Pancreas (tissue), 10 donors: ENCODE measurements around the gene JAKMIP1. TPM values are rescaled to one million over a fixed set of nuclear protein-coding genes. Genes with fewer than 3 reads are reported as not detected.
"Not testable (repeated sequence)": the region's sequence is repeated elsewhere in the genome, so short reads cannot be mapped to it uniquely, and the experiment has no call there.

Source experiments
- ATAC-seq, 4 donors: fragments of 200-7000 bp; cut with Tn5 transposase; one replicate each; pipeline versions ENCODE4 v1.8.0 to v1.9.1; 2020; ENCODE audit warnings: mild to moderate bottlenecking in 4 of 4, moderate library complexity in 4 of 4
- DNase-seq, 6 donors: peaks; one replicate each; pipeline ENCODE4 v3.0.0-alpha.2; 2020
- FAIRE-seq: peaks from 2 replicates; lab custom pipeline; 2012; peaks lifted over from hg19 to GRCh38; lab: Jason Lieb, UNC
- H3K27ac ChIP-seq, 4 donors: fragments of 200-600 bp; sonication (generic); 1 replicate in 3 of 4; 2 replicates in 1 of 4; pipeline versions ENCODE4 v1.5.0 to v1.8.0; 2020
- H3K27me3 ChIP-seq, 4 donors: fragments of 200-600 bp; one replicate each; pipeline ENCODE4 v1.8.0; 2021
- H3K36me3 ChIP-seq, 3 donors: fragments of 200-600 bp; sonication (generic) in 1 of 3; one replicate each; pipeline versions ENCODE4 v1.5.0 to v1.8.0; 2020 to 2021
- H3K4me1 ChIP-seq, 3 donors: fragments of 200-600 bp; one replicate each; pipeline ENCODE4 v1.8.0; 2021
- H3K4me3 ChIP-seq, 4 donors: fragments of 200-600 bp; sonication (generic) in 2 of 4; one replicate each; pipeline versions ENCODE4 v1.5.0 to v1.8.0; 2020 to 2021
- H3K9me3 ChIP-seq, 4 donors: fragments of 200-600 bp; one replicate each; pipeline ENCODE4 v1.8.0; 2021
- CTCF ChIP-seq, 4 donors: fragments of 200-600 bp; sonication (generic) in 3 of 4; IDR thresholded peaks; one replicate each; pipeline versions ENCODE4 v1.5.0 to v1.8.0; 2021; ENCODE audit warnings: antibody characterized with exemption in 4 of 4
- WGBS, 2 donors: extraction: QIAGEN DNeasy Blood & Tissue Kit; methylation state at CpG; one replicate each; pipeline ENCODE4 v1.1.7; 2013; 5-methylcytosine and 5-hydroxymethylcytosine counted together
- intact Hi-C, 3 donors: fragments of 100-400 bp; cut with DNase I; formaldehyde crosslinking; loops; one replicate each; pipeline versions ENCODE4 v1.11.1 to v1.14.2; 2022
- polyA plus RNA-seq, 2 donors: library from polyadenylated mRNA; stranded (reverse); fragments of 200-250 nt; gene quantifications; one replicate each; pipeline ENCODE4 v1.2.3, GENCODE V29; 2013
- total RNA-seq, 6 donors: library from RNA; stranded (reverse); fragmentation: NEBNext Ultra II Directional in 4 of 6; extraction: Animal tissue kit (Norgen Biotek cat#: 25700) in 4 of 6; gene quantifications; one replicate each; pipeline versions ENCODE4 v1.2.1 to v1.2.4, GENCODE V29; 2021 to 2023
- donor health status: healthy with polysubstance abuse.
- donor health status: DM: no; HTN: no; CAD: no; lungs with moderate emphysema.
- donor health status: DM: no; HTN: no; CAD: no.
- donor health status: control.
- donor health status: control.
- donor health status: Bipolar disorder and iron deficiency.
- donor health status: DM: yes; HTN: yes; CAD: no.
- donor health status: DM: no; HTN: no; CAD: no.
- donor health status: DM: no; HTN: no; CAD: no.
- donor health status: DM: yes; HTN: yes; CAD: no.

JAKMIP1 gene
- total and polyA plus RNA-seq, 8 donors = 0.16 to 4.3 (median 0.59) TPM

DNA sequence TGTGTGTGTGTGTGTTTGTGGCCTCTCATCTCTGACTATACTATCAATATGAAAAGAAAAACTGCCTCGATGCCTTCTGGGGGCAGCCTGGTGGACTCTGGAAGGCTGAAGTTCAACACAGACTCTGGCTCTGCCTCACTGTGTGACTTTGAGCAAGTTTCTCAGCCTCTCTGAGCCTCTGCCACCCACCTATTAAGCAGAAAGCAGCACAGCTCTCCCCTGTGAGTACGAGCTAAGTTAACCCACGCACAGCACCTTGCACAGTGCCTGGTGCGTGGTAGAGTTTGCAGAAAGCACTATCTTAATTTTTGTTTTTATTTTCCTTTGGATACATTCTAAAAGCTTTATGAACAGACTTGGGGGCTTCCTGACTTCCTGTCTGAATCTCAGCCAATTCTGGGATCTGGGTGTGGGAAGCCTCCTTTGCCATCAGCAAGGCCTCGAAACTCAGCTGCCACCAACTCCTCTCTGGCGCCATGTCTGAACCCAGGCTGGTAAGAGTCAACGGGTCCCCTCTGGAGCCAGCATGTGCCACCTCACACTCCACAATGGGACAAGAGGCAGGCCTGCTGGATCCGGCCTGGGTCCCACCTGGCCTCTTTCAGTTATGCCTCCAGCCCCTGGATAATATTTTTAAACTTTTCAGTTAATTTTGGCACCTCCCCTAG, 57.3 kb downstream of the JAKMIP1 start:
- 64 to 78% methylated on average over 8 of the region's 8 CpGs for WGBS, 2 donors
- FAIRE-seq = no peak
- intact Hi-C loops = no loop called here
- no peak for TF ChIP-seq CTCF (IDR thresholded peaks at IDR 0.05)
- ATAC-seq = no peak
- Histone ChIP-seq H3K4me1 (no peaks in the 10 kb centered on the region), H3K27ac (no peak overlapping the region), H3K27me3 (no peaks in the 10 kb centered on the region), H3K36me3 (no peaks in the 10 kb centered on the region), H3K4me3 (no peak overlapping the region), H3K9me3 (no peaks in the 10 kb centered on the region)
- peak in 1 of 6 donors; percentile 27 for DNase-seq

DNA sequence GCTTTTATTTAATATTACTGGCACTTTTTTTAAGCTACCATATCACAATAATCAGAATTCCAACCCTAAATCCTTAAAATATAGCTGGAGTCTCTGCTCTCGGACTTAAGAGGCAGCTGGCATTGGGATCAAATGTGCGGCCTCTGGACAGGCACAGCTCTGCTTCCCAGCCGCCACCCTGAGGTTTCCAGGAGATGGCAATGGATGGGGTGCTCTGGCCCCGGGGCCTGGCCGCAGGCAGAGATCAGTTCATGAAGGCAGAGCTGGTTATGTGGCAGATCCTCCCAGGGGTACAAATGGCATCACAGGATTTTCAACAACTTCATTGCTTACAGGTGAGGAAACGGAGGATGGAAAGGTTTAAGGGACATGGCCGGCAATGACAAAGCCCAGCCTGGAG, 57.8 kb downstream of the JAKMIP1 start:
- FAIRE-seq (no peak), ATAC-seq (no peak), DNase-seq (peak in 1 of 6 donors; percentile 25)
- H3K27me3 ChIP-seq = no peaks in the 10 kb centered on the region
- no peak for TF ChIP-seq CTCF (IDR thresholded peaks at IDR 0.05)
- no peak overlapping the region for H3K4me3 ChIP-seq
- H3K36me3 ChIP-seq = no peaks in the 10 kb centered on the region
- H3K9me3 ChIP-seq = no peaks in the 10 kb centered on the region
- no peak overlapping the region for H3K27ac ChIP-seq
- WGBS, 2 donors = 71 to 84% methylated on average over 7 of the region's 7 CpGs
- intact Hi-C loops = no loop called here
- no peaks in the 10 kb centered on the region for H3K4me1 ChIP-seq

DNA sequence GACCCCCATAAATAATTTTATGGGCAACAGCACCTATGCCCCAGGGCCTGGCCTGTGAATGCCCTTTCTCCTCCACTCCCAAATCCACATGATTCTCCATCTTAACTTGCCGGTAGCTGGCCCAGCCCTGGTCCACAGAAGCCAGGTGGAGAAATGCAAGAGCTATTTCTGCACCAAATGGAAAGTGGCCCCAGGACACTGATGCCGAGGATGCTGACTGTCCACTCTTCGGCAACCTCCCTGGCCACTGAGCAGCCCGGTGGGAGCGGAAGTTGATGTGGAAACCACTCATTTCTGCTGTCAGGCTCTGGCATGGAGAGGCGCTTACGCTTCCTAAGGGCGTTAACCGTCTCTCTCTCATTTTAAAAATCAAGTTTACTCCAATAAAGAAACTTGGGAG, 58.8 kb downstream of the JAKMIP1 start:
- H3K4me3 ChIP-seq = no peak overlapping the region
- DNase-seq = peak in 1 of 6 donors; percentile 27
- no peaks in the 10 kb centered on the region for H3K4me1 ChIP-seq
- no peaks in the 10 kb centered on the region for H3K36me3 ChIP-seq
- intact Hi-C loops = no loop called here
- WGBS, 2 donors = 65 to 75% methylated on average over 9 of the region's 9 CpGs
- no peaks in the 10 kb centered on the region for H3K27me3 ChIP-seq
- no peak for TF ChIP-seq CTCF (IDR thresholded peaks at IDR 0.05)
- no peak for FAIRE-seq
- no peaks in the 10 kb centered on the region for H3K9me3 ChIP-seq
- H3K27ac ChIP-seq = no peak overlapping the region
- ATAC-seq = no peak

- H3K4me1 ChIP-seq, H3K36me3 ChIP-seq, ATAC-seq, H3K4me3 ChIP-seq, FAIRE-seq, H3K27ac ChIP-seq, H3K27me3 ChIP-seq, H3K9me3 ChIP-seq, intact Hi-C loops: not testable (repeated sequence)
- WGBS, 2 donors = 77 to 80% methylated on average over 14 of the region's 14 CpGs
- peak in 1 of 6 donors; percentile 27 for DNase-seq
Observed at GRCh38 chr4:6141021-6141420, 59.3 kb downstream of the JAKMIP1 start.

- Histone ChIP-seq H3K4me3 (no peak overlapping the region), H3K27me3 (no peaks in the 10 kb centered on the region), H3K4me1 (no peaks in the 10 kb centered on the region), H3K9me3 (no peaks in the 10 kb centered on the region), H3K36me3 (no peaks in the 10 kb centered on the region), H3K27ac (no peak overlapping the region)
- FAIRE-seq (no peak), DNase-seq (no peak), ATAC-seq (no peak)
- TF ChIP-seq CTCF (IDR thresholded peaks at IDR 0.05) = no peak
- 54 to 60% methylated on average over 3 of the region's 3 CpGs for WGBS, 2 donors
- intact Hi-C loops = no loop called here
Observed at GRCh38 chr4:6137747-6138135, 62.6 kb downstream of the JAKMIP1 start.
